H1 (cell line): Measurements from ENCODE around the gene CEP290.

ENCODE experiments used
- CHD1 ChIP-seq: IDR thresholded peaks from 2 replicates; pipeline ENCODE4 v1.6.1; 2012; ENCODE audit warnings: low read depth, low read length, improper control_type of control experiment
- CTCF ChIP-seq, 3 experiments: IDR thresholded peaks; 1 replicate in 2 of 3; 2 replicates in 1 of 3; pipeline versions ENCODE4 v1.5.1 to v1.6.1; 2011; ENCODE audit warnings: low read length in 3 of 3, mild to moderate bottlenecking in 3 of 3, inconsistent platforms in 2 of 3, low read depth in 1 of 3, moderate library complexity in 1 of 3; ENCODE audit not compliant: insufficient read depth in 1 of 3; ENCODE audit errors: control extremely low read depth in 1 of 3
- EZH2 ChIP-seq: fragments of 200-600 bp; sonication (generic); IDR thresholded peaks from 2 replicates; pipeline ENCODE4 v1.7.1; 2012; ENCODE audit warnings: low read depth, mild to moderate bottlenecking, moderate library complexity, low read length, inconsistent platforms; ENCODE audit not compliant: severe bottlenecking
- POLR2A ChIP-seq, 2 experiments: IDR thresholded peaks; 1 replicate in 1 of 2; 2 replicates in 1 of 2; pipeline ENCODE4 v1.6.1; 2011; ENCODE audit warnings: low read depth in 2 of 2, low read length in 2 of 2, mild to moderate bottlenecking in 2 of 2; ENCODE audit errors: control extremely low read depth in 1 of 2
- POLR2AphosphoS5 ChIP-seq: IDR thresholded peaks from 2 replicates; pipeline ENCODE4 v1.6.1; 2011; ENCODE audit warnings: low read depth, low read length
- RFX5 ChIP-seq: IDR thresholded peaks from 2 replicates; pipeline ENCODE4 v1.6.1; 2011; ENCODE audit warnings: low read depth, low read length, improper control_type of control experiment, borderline replicate concordance
- ZNF274 ChIP-seq: IDR thresholded peaks from 2 replicates; pipeline ENCODE4 v1.7.0; 2012; ENCODE audit warnings: low read length, borderline replicate concordance; ENCODE audit errors: extremely low read depth
- TF ChIP-seq, protein P1 (sequence below): IDR thresholded peaks from 2 replicates; pipeline ENCODE4 v1.6.1; 2011; ENCODE audit warnings: low read depth, mild to moderate bottlenecking, low read length; ENCODE audit not compliant: insufficient read depth
- TF ChIP-seq, protein P2 (sequence below): IDR thresholded peaks from 2 replicates; pipeline ENCODE4 v1.6.1; 2012; ENCODE audit warnings: low read length, inconsistent platforms

DNA sequence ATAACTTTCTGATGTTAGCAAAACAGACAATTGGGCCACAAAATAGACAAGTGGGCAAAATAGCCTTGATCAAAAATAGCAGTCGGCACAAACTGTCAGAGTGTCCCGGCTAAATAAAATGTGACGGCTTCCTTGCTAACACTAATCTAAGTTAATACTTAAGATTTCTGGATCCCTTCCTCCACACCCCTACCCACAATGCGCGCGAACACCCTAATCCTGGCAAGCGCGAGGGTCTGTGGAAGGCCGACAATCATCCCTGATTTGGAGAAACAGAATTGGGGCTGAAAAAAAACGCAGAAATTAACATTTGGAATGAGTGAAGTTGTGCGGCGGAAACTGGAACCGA is 489 bp downstream of the CEP290 start:
- no peak for TF ChIP-seq POLR2AphosphoS5
- TF ChIP-seq CTCF (IDR thresholded peaks at IDR 0.05; ENCODE audit: control extremely low read depth in 1 of 3, insufficient read depth in 1 of 3, low read depth in 1 of 3, low read length in 3 of 3), result no peak
- no peak for TF ChIP-seq ZNF274
- TF ChIP-seq EZH2, result no peak
- no peak for TF ChIP-seq POLR2A (IDR thresholded peaks at IDR 0.05; ENCODE audit: control extremely low read depth in 1 of 2, low read depth in 2 of 2, low read length in 2 of 2)
- TF ChIP-seq, protein P1, sequence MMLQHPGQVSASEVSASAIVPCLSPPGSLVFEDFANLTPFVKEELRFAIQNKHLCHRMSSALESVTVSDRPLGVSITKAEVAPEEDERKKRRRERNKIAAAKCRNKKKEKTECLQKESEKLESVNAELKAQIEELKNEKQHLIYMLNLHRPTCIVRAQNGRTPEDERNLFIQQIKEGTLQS, result no peak
- TF ChIP-seq RFX5, result no peak
- TF ChIP-seq, protein P2, sequence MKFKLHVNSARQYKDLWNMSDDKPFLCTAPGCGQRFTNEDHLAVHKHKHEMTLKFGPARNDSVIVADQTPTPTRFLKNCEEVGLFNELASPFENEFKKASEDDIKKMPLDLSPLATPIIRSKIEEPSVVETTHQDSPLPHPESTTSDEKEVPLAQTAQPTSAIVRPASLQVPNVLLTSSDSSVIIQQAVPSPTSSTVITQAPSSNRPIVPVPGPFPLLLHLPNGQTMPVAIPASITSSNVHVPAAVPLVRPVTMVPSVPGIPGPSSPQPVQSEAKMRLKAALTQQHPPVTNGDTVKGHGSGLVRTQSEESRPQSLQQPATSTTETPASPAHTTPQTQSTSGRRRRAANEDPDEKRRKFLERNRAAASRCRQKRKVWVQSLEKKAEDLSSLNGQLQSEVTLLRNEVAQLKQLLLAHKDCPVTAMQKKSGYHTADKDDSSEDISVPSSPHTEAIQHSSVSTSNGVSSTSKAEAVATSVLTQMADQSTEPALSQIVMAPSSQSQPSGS, result no peak
- no peak for TF ChIP-seq CHD1
